A549 (cell line): ENCODE results near the gene MYO5C. TPM values are rescaled to one million over a fixed set of nuclear protein-coding genes. Genes with fewer than 3 reads are reported as not detected.

ENCODE experiments used
- ATAC-seq, 2 experiments: fragments of 200-7000 bp in 1 of 2; fragments of >200 bp in 1 of 2; cut with Nextera tagmentation in 1 of 2; cut with Tn5 transposase in 1 of 2; 3 replicates each; pipeline versions ENCODE4 v1.8.0 to v1.9.1; 2018 to 2020; ENCODE audit warnings: mild to moderate bottlenecking in 1 of 2, moderate library complexity in 1 of 2
- CTCF ChIA-PET: fragments of 300-600 bp; sonication (Branson Sonifier 250); formaldehyde crosslinking; extraction: SDS; loops from one replicate; lab custom pipeline; 2021; ENCODE audit warnings: antibody characterized with exemption, inconsistent platforms; lab: Yijun Ruan, JAX
- POLR2A ChIA-PET: fragments of 350-600 bp; formaldehyde crosslinking; extraction: SDS; loops from one replicate; lab custom pipeline; 2021; ENCODE audit warnings: antibody characterized with exemption, inconsistent platforms; lab: Yijun Ruan, JAX
- DNase-seq, 2 experiments: peaks; one replicate each; pipeline versions ENCODE4 v3.0.0 to v3.0.0-alpha.2; 2011 to 2016; ENCODE audit warnings: low read depth in 1 of 2, low spot score in 1 of 2
- FAIRE-seq: peaks from 2 replicates; lab custom pipeline; 2011; peaks lifted over from hg19 to GRCh38; lab: Jason Lieb, UNC
- H3K27ac ChIP-seq, 2 experiments: fragments of >200 bp; sonication (Bioruptor Twin); formaldehyde crosslinking; 3 replicates each; pipeline ENCODE4 v1.5.1; 2016 to 2017
- H3K4me1 ChIP-seq: fragments of >200 bp; sonication (Bioruptor Twin); formaldehyde crosslinking; 3 replicates; pipeline ENCODE4 v1.6.1; 2016
- H3K4me2 ChIP-seq: fragments of >200 bp; sonication (Bioruptor Twin); formaldehyde crosslinking; 3 replicates; pipeline ENCODE4 v1.6.1; 2016
- H3K4me3 ChIP-seq: fragments of >200 bp; sonication (Bioruptor Twin); formaldehyde crosslinking; 3 replicates; pipeline ENCODE4 v1.5.1; 2016
- H3K9me3 ChIP-seq: fragments of >200 bp; sonication (Bioruptor Twin); formaldehyde crosslinking; 3 replicates; pipeline ENCODE4 v1.6.1; 2016
- CBX2 ChIP-seq: fragments of 200-600 bp; sonication (generic); IDR thresholded peaks from 2 replicates; pipeline ENCODE4 v1.6.1; 2016; ENCODE audit warnings: low read depth, mild to moderate bottlenecking, borderline replicate concordance
- CBX8 ChIP-seq: fragments of 200-600 bp; sonication (generic); IDR thresholded peaks from 2 replicates; pipeline ENCODE4 v1.6.1; 2016
- CHD2 ChIP-seq: fragments of 150-350 bp; IDR thresholded peaks from 2 replicates; pipeline ENCODE4 v1.6.1; 2014; ENCODE audit warnings: low read length; ENCODE audit not compliant: partially characterized antibody
- CHD4 ChIP-seq: fragments of 200-600 bp; sonication (generic); IDR thresholded peaks from 2 replicates; pipeline ENCODE4 v1.6.1; 2016; ENCODE audit warnings: antibody characterized with exemption, mild to moderate bottlenecking, borderline replicate concordance
- FOSL2 ChIP-seq, 2 experiments: fragments of 450-650 bp in 1 of 2; fragments of >200 bp in 1 of 2; sonication (Bioruptor Twin) in 1 of 2; formaldehyde crosslinking; IDR thresholded peaks; 2 replicates each; pipeline versions ENCODE4 v1.5.0 to v1.6.1; 2016 to 2020; ENCODE audit warnings: mild to moderate bottlenecking in 1 of 2, moderate library complexity in 1 of 2
- GATA3 ChIP-seq: IDR thresholded peaks from 2 replicates; pipeline ENCODE4 v1.6.1; 2012; ENCODE audit warnings: borderline replicate concordance
- HOXA7 ChIP-seq: fragments of 250-450 bp; sonication (Bioruptor Pico); IDR thresholded peaks from 2 replicates; pipeline ENCODE4 v1.5.0; 2020; ENCODE audit warnings: mild to moderate bottlenecking, moderate library complexity
- HOXB5 ChIP-seq: fragments of 250-450 bp; sonication (Bioruptor Pico); IDR thresholded peaks from 2 replicates; pipeline ENCODE4 v1.5.0; 2020; ENCODE audit warnings: mild to moderate bottlenecking, moderate library complexity
- MAFK ChIP-seq: fragments of 450-650 bp; IDR thresholded peaks from 2 replicates; pipeline ENCODE4 v1.6.1; 2014; ENCODE audit not compliant: partially characterized antibody
- MAZ ChIP-seq: fragments of 150-350 bp; IDR thresholded peaks from 2 replicates; pipeline ENCODE4 v1.6.1; 2014; ENCODE audit warnings: antibody characterized with exemption, low read depth, low read length, borderline replicate concordance
- MYC ChIP-seq: IDR thresholded peaks from 2 replicates; pipeline ENCODE4 v1.6.1; 2012; ENCODE audit warnings: mild to moderate bottlenecking, inconsistent platforms, low read length, improper control_type of control experiment, borderline replicate concordance
- PHF8 ChIP-seq: fragments of 200-600 bp; sonication (generic); IDR thresholded peaks from 2 replicates; pipeline ENCODE4 v1.6.1; 2016; ENCODE audit warnings: low read depth, mild to moderate bottlenecking, antibody characterized with exemption, moderate library complexity, borderline replicate concordance
- POLR2AphosphoS2 ChIP-seq: conservative IDR thresholded peaks from 2 replicates; pipeline ENCODE4 v1.6.1; 2012; ENCODE audit warnings: low read length, improper control_type of control experiment, inconsistent platforms
- RAD21 ChIP-seq, 2 experiments: fragments of >200 bp in 1 of 2; sonication (Bioruptor Twin) in 1 of 2; formaldehyde crosslinking in 1 of 2; IDR thresholded peaks in 1 of 2; conservative IDR thresholded peaks in 1 of 2; 2 replicates in 1 of 2; 3 replicates in 1 of 2; pipeline ENCODE4 v1.6.1; 2012 to 2018; ENCODE audit warnings: inconsistent platforms in 1 of 2
- RARB ChIP-seq: fragments of 250-450 bp; sonication (Bioruptor Pico); IDR thresholded peaks from 2 replicates; pipeline ENCODE4 v1.8.0; 2021; ENCODE audit warnings: mild to moderate bottlenecking, moderate library complexity
- SMC3 ChIP-seq: fragments of >200 bp; sonication (Bioruptor Twin); formaldehyde crosslinking; IDR thresholded peaks from 3 replicates; pipeline ENCODE4 v1.6.1; 2018; ENCODE audit warnings: inconsistent platforms
- SREBF2 ChIP-seq: fragments of 450-650 bp; IDR thresholded peaks from 2 replicates; pipeline ENCODE4 v1.6.1; 2014; ENCODE audit warnings: mild to moderate bottlenecking, moderate library complexity
- ZC3H11A ChIP-seq: fragments of 450-650 bp; IDR thresholded peaks from 2 replicates; pipeline ENCODE4 v1.6.1; 2014; ENCODE audit warnings: antibody characterized with exemption, mild to moderate bottlenecking
- ZFP36 ChIP-seq: fragments of 450-650 bp; IDR thresholded peaks from 2 replicates; pipeline ENCODE4 v1.6.1; 2014; ENCODE audit warnings: borderline replicate concordance; ENCODE audit not compliant: partially characterized antibody
- WGBS: methylation state at CpG from one replicate; pipeline ENCODE4 v1.1.6; 2017; ENCODE audit errors: missing lambda C conversion rate; 5-methylcytosine and 5-hydroxymethylcytosine counted together
- polyA plus RNA-seq, 4 experiments: library from polyadenylated mRNA; depleted of rRNA in 3 of 4; stranded (reverse); fragments of >200 nt; fragmentation: RNase III in 1 of 4; extraction: RNeasy Plus Mini Kit Qiagen cat#74134 plus additional on column Dnase treatment in 1 of 4; gene quantifications; 2 replicates in 3 of 4; 3 replicates in 1 of 4; pipeline ENCODE4 v1.2.3, GENCODE V29; 2011 to 2017
- TF ChIP-seq, protein P1 (sequence below): fragments of 250-450 bp; sonication (Bioruptor Pico); IDR thresholded peaks from 2 replicates; pipeline ENCODE4 v1.5.0; 2020; ENCODE audit warnings: low read depth, mild to moderate bottlenecking, moderate library complexity
- TF ChIP-seq, protein P2 (sequence below): fragments of 250-450 bp; sonication (Bioruptor Pico); IDR thresholded peaks from 2 replicates; pipeline ENCODE4 v1.5.0; 2021; ENCODE audit warnings: mild to moderate bottlenecking, moderate library complexity, borderline replicate concordance
- TF ChIP-seq, protein P3 (sequence below): fragments of >200 bp; sonication (Bioruptor Twin); formaldehyde crosslinking; IDR thresholded peaks from 3 replicates; pipeline ENCODE4 v1.6.1; 2016

Gene MYO5C
- polyA plus RNA-seq, 2 of the 4 experiments (the other 2 are of a cell fraction), result 6.2 to 27.6 TPM

DNA sequence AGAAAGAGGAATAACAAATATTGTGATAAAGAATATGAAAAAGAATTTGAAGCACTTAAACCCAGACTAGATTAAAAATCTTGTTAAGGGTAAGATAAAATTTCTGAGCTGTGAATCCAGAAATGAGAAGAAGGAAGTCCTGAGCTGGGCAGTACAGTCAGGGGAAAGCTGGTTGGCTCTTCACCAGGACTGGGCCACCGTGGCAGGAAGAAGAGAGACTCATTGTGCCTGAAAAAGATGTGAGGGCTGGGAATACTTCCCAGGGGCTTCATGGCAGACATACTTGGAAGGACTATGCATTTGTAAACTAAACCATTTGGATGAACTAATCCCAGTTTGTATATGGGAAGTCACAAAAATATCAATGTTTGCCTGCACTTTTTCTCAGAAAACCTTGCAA is 28.5 kb upstream of the MYO5C start:
- 76% methylated on average over 1 of the region's 1 CpG for WGBS
- no peak overlapping the region for H3K4me2 ChIP-seq
- no peak for DNase-seq
- H3K9me3 ChIP-seq, result no peaks in the 10 kb centered on the region
- no peak for FAIRE-seq
- no peak for ATAC-seq
- H3K4me3 ChIP-seq, result no peak overlapping the region
- ChIA-PET CTCF (interaction anchor here (0.7 to 1.2 kb wide), 4 partner anchors 30 to 411 kb away, joined by 3 to 7 read pairs (median 4); no protein-coding TSS in a partner anchor), POLR2A (interaction anchor here (0.7 kb wide), 1 partner anchor 203 kb away, joined by 3 read pairs; no protein-coding TSS in a partner anchor)
- H3K27ac ChIP-seq, result no peak overlapping the region
- no peaks in the 10 kb centered on the region for H3K4me1 ChIP-seq
- TF ChIP-seq PHF8 (no peak), SREBF2 (no peak), ZC3H11A (no peak)

DNA sequence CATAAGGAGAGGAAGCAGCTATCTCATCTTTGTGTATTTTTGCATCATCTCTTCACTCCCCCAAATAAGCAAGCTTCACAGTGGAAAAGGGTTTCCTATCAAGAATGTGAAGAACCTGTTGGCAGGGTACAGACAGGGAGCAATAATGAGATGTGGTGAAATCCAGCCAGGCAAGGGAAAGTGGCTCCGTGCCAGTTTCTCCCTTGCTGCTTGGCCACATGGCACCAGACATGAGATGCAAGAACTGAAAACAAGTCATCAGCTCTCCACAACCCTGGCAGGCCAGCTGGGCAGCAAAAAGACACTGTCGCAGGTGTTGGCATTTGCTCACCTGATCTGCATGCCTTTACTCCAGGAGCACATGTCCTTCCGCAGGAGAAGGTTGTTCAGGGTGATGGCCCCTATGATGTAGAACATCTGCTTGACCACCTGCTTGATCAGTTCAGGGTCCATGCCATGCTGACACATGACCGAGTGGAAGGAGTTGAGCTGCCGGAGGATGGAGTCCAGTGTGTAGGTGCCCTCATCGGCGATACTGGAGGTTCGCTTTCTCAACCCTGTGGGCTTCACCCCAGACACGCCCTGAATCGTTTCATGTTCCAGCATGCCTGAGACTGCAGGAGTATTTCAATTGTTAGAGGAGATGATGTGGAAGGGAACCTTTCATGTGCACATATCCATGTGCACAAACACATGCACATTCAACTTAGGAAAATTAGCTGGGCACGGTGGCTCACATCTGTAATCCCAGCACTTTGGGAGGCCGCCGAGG is 23.3 kb upstream of the MYO5C start:
- Histone ChIP-seq H3K9me3 (no peaks in the 10 kb centered on the region), H3K4me1 (no peaks in the 10 kb centered on the region), H3K4me2 (no peak overlapping the region), H3K4me3 (no peak overlapping the region), H3K27ac (no peak overlapping the region)
- no peak for ATAC-seq
- FAIRE-seq, result no peak
- DNase-seq, result no peak
- ChIA-PET CTCF (interaction anchor here (0.7 to 5.1 kb wide), 6 partner anchors 8 to 65 kb away, joined by 3 to 24 read pairs (median 6); no protein-coding TSS in a partner anchor), POLR2A (no interaction called here)
- 89% methylated on average over 13 of the region's 13 CpGs for WGBS
- TF ChIP-seq SMC3 (no peak), GATA3 (no peak), CBX2 (no peak), FOSL2 (IDR thresholded peaks at IDR 0.05) (no peak), FOSL2 (CRISPR knock-in tag; IDR thresholded peaks at IDR 0.05) (no peak), POLR2AphosphoS2 (no peak), RAD21 (conservative IDR thresholded peaks at IDR 0.05 in 1 of 2, IDR thresholded peaks at IDR 0.05 in 1 of 2) (no peak), SREBF2 (no peak), CHD4 (no peak), ZFP36 (no peak)
- TF ChIP-seq, protein P1, sequence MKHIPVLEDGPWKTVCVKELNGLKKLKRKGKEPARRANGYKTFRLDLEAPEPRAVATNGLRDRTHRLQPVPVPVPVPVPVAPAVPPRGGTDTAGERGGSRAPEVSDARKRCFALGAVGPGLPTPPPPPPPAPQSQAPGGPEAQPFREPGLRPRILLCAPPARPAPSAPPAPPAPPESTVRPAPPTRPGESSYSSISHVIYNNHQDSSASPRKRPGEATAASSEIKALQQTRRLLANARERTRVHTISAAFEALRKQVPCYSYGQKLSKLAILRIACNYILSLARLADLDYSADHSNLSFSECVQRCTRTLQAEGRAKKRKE (CRISPR knock-in tag), result no peak

DNA sequence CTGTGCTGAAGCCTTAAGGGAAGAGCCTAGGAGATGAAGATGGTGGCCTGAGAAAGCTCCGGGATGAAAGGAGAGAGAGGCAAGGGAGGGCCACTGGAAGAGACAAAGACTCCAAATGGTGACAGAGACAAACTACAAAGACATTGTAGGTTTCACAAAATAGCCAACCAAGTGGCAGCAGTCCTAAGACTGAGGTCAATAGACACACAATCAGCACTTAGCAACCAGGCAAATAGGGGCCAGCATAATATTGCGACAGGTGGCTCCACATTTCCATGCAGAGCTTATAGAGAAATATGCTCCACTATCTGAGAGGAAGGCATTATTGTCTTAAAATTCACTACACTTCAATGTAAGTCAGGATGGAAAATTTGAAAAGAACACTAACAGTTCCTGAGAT is 22.1 kb upstream of the MYO5C start:
- TF ChIP-seq HOXB5 (CRISPR knock-in tag) (no peak), MYC (no peak), RAD21 (conservative IDR thresholded peaks at IDR 0.05 in 1 of 2, IDR thresholded peaks at IDR 0.05 in 1 of 2) (no peak), ZFP36 (no peak), MAZ (no peak), CBX8 (no peak), RARB (no peak), MAFK (no peak), SMC3 (no peak), CHD2 (no peak), HOXA7 (no peak)
- TF ChIP-seq, protein P2, sequence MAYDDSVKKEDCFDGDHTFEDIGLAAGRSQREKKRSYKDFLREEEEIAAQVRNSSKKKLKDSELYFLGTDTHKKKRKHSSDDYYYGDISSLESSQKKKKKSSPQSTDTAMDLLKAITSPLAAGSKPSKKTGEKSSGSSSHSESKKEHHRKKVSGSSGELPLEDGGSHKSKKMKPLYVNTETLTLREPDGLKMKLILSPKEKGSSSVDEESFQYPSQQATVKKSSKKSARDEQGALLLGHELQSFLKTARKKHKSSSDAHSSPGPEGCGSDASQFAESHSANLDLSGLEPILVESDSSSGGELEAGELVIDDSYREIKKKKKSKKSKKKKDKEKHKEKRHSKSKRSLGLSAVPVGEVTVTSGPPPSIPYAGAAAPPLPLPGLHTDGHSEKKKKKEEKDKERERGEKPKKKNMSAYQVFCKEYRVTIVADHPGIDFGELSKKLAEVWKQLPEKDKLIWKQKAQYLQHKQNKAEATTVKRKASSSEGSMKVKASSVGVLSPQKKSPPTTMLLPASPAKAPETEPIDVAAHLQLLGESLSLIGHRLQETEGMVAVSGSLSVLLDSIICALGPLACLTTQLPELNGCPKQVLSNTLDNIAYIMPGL (CRISPR knock-in tag), result no peak
- TF ChIP-seq, protein P3, sequence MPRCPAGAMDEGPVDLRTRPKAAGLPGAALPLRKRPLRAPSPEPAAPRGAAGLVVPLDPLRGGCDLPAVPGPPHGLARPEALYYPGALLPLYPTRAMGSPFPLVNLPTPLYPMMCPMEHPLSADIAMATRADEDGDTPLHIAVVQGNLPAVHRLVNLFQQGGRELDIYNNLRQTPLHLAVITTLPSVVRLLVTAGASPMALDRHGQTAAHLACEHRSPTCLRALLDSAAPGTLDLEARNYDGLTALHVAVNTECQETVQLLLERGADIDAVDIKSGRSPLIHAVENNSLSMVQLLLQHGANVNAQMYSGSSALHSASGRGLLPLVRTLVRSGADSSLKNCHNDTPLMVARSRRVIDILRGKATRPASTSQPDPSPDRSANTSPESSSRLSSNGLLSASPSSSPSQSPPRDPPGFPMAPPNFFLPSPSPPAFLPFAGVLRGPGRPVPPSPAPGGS, result no peak
- CTCF ChIA-PET, result interaction anchor here (1.2 to 5.1 kb wide), 4 partner anchors 10 to 64 kb away, joined by 3 to 24 read pairs (median 8); no protein-coding TSS in a partner anchor
- Histone ChIP-seq H3K4me1 (no peaks in the 10 kb centered on the region), H3K9me3 (no peaks in the 10 kb centered on the region), H3K27ac (no peak overlapping the region), H3K4me2 (no peak overlapping the region), H3K4me3 (no peak overlapping the region)
- DNase-seq (no peak), FAIRE-seq (no peak), ATAC-seq (no peak)
- POLR2A ChIA-PET, result interaction anchor here (1.0 kb wide), 1 partner anchor 29 kb away, joined by 5 read pairs; no protein-coding TSS in a partner anchor
- 88% methylated on average over 2 of the region's 2 CpGs for WGBS
